Measurements from ENCODE around the gene SPEN.
A peak's percentile ranks its signal among the peaks of the same experiment; 100 is the strongest.
"Not testable (repeated sequence)": the region's sequence is repeated elsewhere in the genome, so short reads cannot be mapped to it uniquely, and the experiment has no call there.

SPEN gene

GRCh38 chr1:15833842-15834405, 13.6 kb upstream of the SPEN start:
- no peak for DNase-seq

GRCh38 chr1:15834406-15835204, 12.9 kb upstream of the SPEN start:
- peak; percentile 92 to 94 for DNase-seq

- DNase-seq, result no peak
These were observed 12.2 kb upstream of the SPEN start for GRCh38 chr1:15835205-15835740.

GRCh38 chr1:15835741-15836510, 11.6 kb upstream of the SPEN start:
- DNase-seq, result peak; percentile 99 to 100

- DNase-seq, result not testable (repeated sequence)
These were observed 11.1 kb upstream of the SPEN start for GRCh38 chr1:15836511-15836771.

GRCh38 chr1:15836772-15837669, 10.5 kb upstream of the SPEN start:
- DNase-seq, result peak; percentile 70 to 75

- DNase-seq, result no peak
These were observed 9.6 kb upstream of the SPEN start for GRCh38 chr1:15837931-15838330.

GRCh38 chr1:15838721-15839120, 8.8 kb upstream of the SPEN start:
- no peak for DNase-seq

GRCh38 chr1:15843826-15844572, 3.5 kb upstream of the SPEN start:
- no peak for DNase-seq

GRCh38 chr1:15846056-15846455, 1.5 kb upstream of the SPEN start:
- DNase-seq, result not testable (repeated sequence)

- no peak for DNase-seq
These were observed 311 bp downstream of the SPEN start for GRCh38 chr1:15847893-15848142.

- peak; percentile 73 to 76 for DNase-seq
These were observed 829 bp downstream of the SPEN start for GRCh38 chr1:15848143-15848928.

- DNase-seq, result peak; percentile 82 to 84
These were observed 1.6 kb downstream of the SPEN start for GRCh38 chr1:15848929-15849774.

GRCh38 chr1:15849775-15850324, 2.3 kb downstream of the SPEN start:
- DNase-seq, result peak; percentile 61 to 65

GRCh38 chr1:15850471-15851001, 3.0 kb downstream of the SPEN start:
- DNase-seq, result no peak

GRCh38 chr1:15851210-15852035, 3.9 kb downstream of the SPEN start:
- DNase-seq, result peak in 1 of 2 experiments; percentile 7

GRCh38 chr1:15852036-15852827, 4.7 kb downstream of the SPEN start:
- DNase-seq, result no peak

- no peak for DNase-seq
These were observed 5.4 kb downstream of the SPEN start for GRCh38 chr1:15852828-15853302.

All from activated T-cell treated with anti-CD3 and anti-CD28 coated beads, Interleukin-2, amount 50 U/mL, for 48 hours (primary cell).